Dendritic cell treated with granulocyte-macrophage colony-stimulating factor and Interleukin-4, amounts not matched to agents 40 ng/mL and 50 ng/mL, for 4 days (primary cell): ENCODE measurements around the gene RYR3.
A peak's percentile ranks its signal among the peaks of the same experiment; 100 is the strongest.

Source experiments
- H3K27ac Mint-ChIP-seq: one replicate; pipeline ENCODE4 v1.8.0; 2022; ENCODE audit warnings: mild to moderate bottlenecking, mixed read lengths
- H3K27me3 Mint-ChIP-seq: one replicate; pipeline ENCODE4 v1.8.0; 2022; ENCODE audit warnings: mild to moderate bottlenecking, mixed read lengths
- H3K36me3 Mint-ChIP-seq: one replicate; pipeline ENCODE4 v1.8.0; 2022; ENCODE audit warnings: low read depth, mixed read lengths
- H3K4me1 Mint-ChIP-seq: one replicate; pipeline ENCODE4 v1.8.0; 2022; ENCODE audit warnings: low read depth, mixed read lengths
- H3K4me3 Mint-ChIP-seq: one replicate; pipeline ENCODE4 v1.8.0; 2022; ENCODE audit warnings: mild to moderate bottlenecking, moderate library complexity, mixed read lengths
- H3K9me3 Mint-ChIP-seq: one replicate; pipeline ENCODE4 v1.8.0; 2022; ENCODE audit warnings: mixed read lengths
- intact Hi-C: fragments of 100-400 bp; cut with micrococcal nuclease; formaldehyde crosslinking; loops from one replicate; pipeline ENCODE4 v1.15.0; 2022

The RYR3 gene

DNA sequence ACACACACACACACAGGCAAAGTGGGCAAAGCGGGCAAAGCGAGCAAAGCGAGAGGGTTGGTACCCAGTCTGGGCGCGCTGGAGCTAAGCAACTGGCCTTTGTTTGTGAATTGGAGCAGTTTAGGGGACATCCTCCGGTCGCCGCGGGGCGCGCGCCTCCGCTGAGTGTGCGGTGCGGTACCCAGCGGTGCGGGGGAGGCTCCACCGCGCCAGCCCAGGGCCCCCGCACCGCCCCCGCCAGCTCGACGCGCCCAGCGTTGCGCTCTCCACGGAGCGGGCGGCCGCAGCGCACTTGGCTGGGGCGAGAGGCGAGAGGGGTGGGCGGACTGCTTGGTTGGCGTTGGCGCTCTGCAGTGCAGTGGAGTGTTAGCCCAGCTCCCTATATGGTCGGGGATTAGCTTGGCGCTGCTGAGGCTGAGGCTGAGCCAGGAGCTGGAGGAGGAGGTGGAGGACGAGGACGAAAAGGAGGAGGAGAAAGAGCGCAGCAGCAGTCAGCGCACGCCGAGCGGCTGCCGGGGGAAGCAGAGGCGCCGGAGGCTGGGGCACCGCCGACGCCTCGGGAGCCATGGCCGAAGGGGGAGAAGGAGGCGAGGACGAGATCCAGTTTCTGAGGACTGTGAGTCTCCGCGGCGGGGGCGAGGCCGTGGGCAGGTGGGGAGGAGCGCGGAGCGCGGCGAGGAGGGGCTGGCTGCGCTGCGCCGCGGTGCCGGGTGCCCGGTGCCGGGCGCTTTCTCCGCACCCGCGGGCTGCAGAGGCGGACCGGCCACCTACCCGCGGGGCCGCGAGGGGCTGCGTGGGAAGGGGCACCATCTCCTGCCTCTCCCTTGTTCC is at the start of gene RYR3:
Gene RYR3 (plus strand): TSS at position 487 of the 831 bp plus-strand sequence. CDS start 79 bp downstream, at position 566.
- Mint-ChIP-seq H3K4me1 (no peaks in the 10 kb centered on the region), H3K4me3 (peak within 1 kb of the TSS; percentile 41), H3K36me3 (no peaks in the 10 kb centered on the region), H3K27ac (no peak within 1 kb of the TSS), H3K9me3 (no peaks in the 10 kb centered on the region), H3K27me3 (peaks cover 62% of the 10 kb centered on the region)
- intact Hi-C loops, result no loop called here

DNA sequence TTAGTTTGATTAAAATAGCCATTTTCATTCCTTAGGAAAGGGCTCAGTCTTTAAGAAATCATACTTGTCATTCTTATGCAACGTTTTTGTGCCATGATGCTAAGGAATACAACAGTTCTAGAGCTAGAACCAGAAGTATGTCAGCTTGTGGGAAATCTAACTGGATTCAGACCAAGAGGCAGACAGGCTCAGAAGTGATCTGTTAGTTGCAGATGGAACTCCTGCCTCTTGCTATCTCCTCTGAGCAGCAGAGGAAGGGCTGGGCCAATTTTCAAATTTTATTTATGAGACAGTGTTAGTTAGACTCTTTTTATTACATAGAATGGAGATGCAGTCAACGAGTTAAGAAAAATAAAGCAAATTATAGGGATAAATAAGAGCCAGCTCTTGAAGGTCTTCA is 48.5 kb upstream of the RYR3 start:
- H3K9me3 Mint-ChIP-seq, result no peaks in the 10 kb centered on the region
- H3K4me3 Mint-ChIP-seq, result no peak overlapping the region
- no peaks in the 10 kb centered on the region for H3K36me3 Mint-ChIP-seq
- no peaks in the 10 kb centered on the region for H3K4me1 Mint-ChIP-seq
- intact Hi-C loops, result no loop called here
- H3K27me3 Mint-ChIP-seq, result no peaks in the 10 kb centered on the region
- no peak overlapping the region for H3K27ac Mint-ChIP-seq

DNA sequence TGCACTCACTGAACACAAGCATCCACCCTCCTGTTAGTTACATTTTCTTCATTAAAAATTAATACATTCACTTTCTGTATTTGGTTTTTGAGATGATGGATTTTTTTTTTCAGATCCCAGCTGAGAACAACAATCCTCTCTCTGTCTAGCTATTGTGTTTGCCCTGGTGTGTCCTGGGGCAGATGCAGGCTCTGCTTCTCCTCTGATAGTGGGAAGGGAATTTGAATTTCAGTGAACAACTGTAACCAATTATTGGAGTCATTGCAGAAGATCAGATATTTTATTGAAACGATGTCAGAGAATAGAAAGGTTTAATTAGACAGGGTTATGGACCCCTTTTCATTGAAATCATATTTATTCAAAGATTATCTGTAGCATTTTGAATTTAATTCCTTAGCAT is 33.1 kb upstream of the RYR3 start:
- no peak overlapping the region for H3K27ac Mint-ChIP-seq
- H3K36me3 Mint-ChIP-seq, result no peaks in the 10 kb centered on the region
- H3K4me1 Mint-ChIP-seq, result no peaks in the 10 kb centered on the region
- intact Hi-C loops, result no loop called here
- H3K9me3 Mint-ChIP-seq, result peaks cover 5% of the 10 kb centered on the region
- H3K27me3 Mint-ChIP-seq, result peaks cover 8% of the 10 kb centered on the region
- H3K4me3 Mint-ChIP-seq, result no peak overlapping the region

DNA sequence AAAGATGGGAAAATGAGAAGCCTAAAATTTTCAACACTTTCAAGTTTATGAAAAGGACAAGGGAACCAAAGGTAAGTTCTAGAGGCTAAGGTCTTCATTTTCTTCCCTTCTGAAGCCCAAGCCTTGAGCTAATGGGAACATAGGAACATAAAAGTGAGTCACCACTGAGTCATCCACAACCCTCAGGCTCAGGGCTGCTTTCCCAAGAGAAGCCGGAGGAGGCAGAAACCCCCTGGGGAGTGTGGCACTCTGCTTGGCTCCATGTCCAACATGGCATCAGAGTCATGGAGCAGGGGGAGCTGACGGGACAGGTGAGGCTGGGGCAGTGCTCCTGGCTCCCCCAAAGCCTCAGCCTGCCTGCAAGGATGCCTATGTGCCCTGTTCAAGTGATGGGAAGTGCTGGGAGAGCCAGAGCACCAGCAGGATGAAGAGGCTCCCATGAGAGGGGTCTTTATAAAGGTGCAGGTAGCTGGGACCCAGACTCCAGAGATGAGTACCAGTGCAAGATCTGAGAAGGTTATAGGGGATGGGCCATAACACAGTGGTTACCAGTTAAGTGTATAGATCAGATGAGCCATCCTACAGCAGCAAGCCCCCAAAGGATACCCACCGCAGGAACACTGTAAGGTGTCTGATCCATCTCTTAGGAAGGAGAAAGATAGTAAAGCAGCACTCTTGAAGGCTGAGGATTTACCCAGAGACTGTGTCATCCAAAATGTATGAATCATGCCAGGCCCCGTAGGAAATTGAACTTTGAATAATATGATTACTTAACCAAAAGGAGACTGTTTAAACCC is 31.8 kb upstream of the RYR3 start:
- no peaks in the 10 kb centered on the region for H3K4me1 Mint-ChIP-seq
- H3K36me3 Mint-ChIP-seq, result no peaks in the 10 kb centered on the region

DNA sequence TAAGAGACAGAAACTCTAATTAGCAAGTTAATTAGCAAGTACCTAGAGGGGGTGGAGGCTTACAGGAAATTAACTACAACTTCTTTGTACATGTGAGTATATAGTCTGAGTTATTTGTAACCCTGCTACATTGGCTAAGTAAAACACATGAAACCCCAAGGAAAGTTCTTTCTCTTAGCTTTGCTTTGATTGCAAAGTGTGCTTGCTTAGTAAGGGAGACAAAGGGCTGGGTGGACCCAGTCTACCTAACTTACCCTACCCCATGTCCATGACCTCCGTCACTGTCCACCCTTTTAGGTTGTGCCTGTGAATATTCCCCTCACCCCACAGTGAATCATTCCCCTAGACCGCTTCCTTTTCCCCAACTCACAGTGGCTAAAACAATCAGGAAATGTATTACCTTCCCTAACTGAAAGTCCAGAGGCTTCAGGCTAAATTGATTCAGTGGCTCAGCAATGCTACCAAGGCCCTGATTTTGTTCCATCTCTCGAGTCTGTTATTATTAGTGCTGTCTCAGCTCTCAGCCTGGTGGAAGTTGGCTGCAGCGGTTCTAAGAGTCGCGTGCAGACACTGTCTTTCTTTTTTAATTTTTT is 31.1 kb upstream of the RYR3 start:
- intact Hi-C loops, result no loop called here
- H3K27me3 Mint-ChIP-seq, result peaks cover 8% of the 10 kb centered on the region
- no peaks in the 10 kb centered on the region for H3K4me1 Mint-ChIP-seq
- no peak overlapping the region for H3K4me3 Mint-ChIP-seq
- no peak overlapping the region for H3K27ac Mint-ChIP-seq
- H3K9me3 Mint-ChIP-seq, result no peaks in the 10 kb centered on the region
- no peaks in the 10 kb centered on the region for H3K36me3 Mint-ChIP-seq

More for the DNA sequence above, 31.8 kb upstream of the RYR3 start:
- intact Hi-C loops, result no loop called here
- Mint-ChIP-seq H3K9me3 (peaks cover 5% of the 10 kb centered on the region), H3K27ac (no peak overlapping the region), H3K4me3 (no peak overlapping the region), H3K27me3 (peaks cover 8% of the 10 kb centered on the region)

DNA sequence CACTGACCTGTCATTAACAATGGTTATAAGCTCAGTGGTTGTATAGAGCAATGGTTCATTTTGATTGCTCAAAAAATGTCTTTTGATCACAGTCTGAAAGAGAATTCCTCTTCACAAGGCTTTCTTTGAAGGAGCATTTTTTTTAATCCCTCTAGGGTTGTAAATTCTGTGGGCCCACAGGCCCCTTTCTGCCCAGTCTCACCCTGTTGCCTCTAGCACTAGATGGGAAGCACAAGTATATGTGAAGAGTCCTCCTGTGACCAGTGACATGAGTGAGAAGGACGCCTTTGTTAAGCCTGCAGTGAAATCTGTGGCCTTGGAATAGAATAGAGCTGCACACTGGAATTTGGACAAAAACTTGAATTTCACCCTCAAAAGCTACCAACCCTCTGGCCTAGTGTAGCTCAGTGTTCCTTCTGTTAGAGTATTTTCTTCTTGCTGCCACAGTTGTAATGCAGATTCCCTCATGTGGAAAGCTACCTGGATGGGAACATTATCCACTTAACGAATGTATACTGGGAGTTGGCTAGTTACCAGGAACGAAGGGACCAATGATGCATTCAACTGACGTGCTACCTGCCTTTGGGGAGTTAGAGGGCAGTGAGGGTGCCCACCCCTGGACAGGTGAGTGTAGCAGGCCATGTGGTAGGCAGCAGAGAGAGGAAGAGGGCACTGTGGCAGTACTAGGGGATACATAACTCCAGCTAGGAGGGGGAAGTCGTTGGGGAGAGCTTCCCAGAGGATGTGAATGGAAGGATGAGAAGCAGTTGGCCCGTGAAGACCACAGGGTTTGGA is 28.3 kb upstream of the RYR3 start:
- no peaks in the 10 kb centered on the region for H3K36me3 Mint-ChIP-seq
- H3K27ac Mint-ChIP-seq, result no peak overlapping the region
- H3K4me1 Mint-ChIP-seq, result no peaks in the 10 kb centered on the region
- intact Hi-C loops, result no loop called here
- H3K9me3 Mint-ChIP-seq, result no peaks in the 10 kb centered on the region
- no peak overlapping the region for H3K4me3 Mint-ChIP-seq
- peaks cover 6% of the 10 kb centered on the region for H3K27me3 Mint-ChIP-seq

DNA sequence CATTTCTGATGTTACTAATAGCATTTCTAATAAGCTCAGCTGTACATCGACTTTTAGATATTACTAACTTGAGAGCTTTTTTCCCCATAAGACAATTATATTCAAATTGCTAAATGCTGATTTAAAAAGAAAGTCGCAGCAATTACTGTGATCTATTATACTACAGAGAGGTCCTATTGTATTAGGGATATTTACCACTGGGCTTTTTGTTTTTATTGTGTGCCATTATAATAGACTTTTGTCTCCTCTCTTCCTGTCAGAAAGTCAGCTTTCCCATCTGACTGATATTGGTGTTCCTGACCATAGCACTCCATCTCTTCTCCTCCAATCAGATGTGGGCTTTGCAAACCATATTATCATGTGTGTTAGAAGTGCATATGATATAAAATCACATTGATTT is 27.2 kb upstream of the RYR3 start:
- Mint-ChIP-seq H3K4me1 (no peaks in the 10 kb centered on the region), H3K36me3 (no peaks in the 10 kb centered on the region), H3K4me3 (no peak overlapping the region), H3K27ac (no peak overlapping the region), H3K9me3 (no peaks in the 10 kb centered on the region), H3K27me3 (peaks cover 6% of the 10 kb centered on the region)
- intact Hi-C loops, result no loop called here

DNA sequence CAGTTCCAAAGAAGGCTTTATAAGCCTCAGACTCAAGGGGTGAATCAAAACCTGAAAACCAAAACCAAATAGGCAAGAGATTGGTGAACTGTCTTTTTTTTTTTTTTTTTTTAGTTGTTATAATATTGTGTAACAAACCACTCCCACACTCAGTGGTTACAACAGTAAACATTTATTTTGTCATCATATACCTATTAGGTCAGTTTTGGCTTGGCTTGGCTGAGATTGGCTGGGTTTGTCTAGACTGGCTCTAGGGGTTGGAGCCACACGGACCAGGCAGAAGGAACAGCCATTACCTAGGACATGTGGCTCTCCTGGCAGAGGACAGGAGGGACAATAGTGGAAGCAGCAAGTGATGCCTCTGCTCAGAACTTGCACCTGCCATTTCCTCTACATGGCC is 26.4 kb upstream of the RYR3 start:
- no peaks in the 10 kb centered on the region for H3K9me3 Mint-ChIP-seq
- no peaks in the 10 kb centered on the region for H3K36me3 Mint-ChIP-seq
- no peak overlapping the region for H3K27ac Mint-ChIP-seq
- H3K27me3 Mint-ChIP-seq, result peaks cover 1% of the 10 kb centered on the region
- no peak overlapping the region for H3K4me3 Mint-ChIP-seq
- intact Hi-C loops, result no loop called here
- no peaks in the 10 kb centered on the region for H3K4me1 Mint-ChIP-seq

DNA sequence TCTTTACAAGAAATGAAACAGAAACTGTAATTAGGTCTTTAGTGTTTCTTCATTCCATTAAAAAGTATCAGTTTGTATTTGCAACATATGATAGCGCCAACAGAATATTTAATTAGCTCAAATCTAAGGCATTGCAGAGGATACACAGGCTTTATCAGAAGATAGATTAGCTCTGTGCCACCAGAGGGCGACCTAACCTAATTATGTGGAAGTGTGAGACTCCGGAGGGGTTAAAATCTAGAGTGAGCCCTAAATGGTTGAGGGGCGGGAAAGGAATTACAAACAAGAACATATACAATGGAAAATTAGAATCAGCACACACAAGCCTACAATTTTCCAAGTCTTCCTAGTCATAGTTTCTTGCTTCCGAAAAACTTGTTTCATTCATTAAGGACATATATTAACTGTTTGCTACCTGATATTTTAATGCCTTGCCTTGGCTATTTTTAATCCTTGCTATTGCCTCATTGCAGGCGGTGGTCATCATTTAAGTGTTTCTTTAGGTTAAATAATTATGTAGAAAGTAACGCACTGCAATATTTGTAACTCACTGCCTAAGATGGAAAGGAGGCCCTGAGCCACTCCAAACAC is 18.0 kb upstream of the RYR3 start:
- H3K4me3 Mint-ChIP-seq, result no peak overlapping the region
- intact Hi-C loops, result loop anchor here (1.0 to 10.0 kb wide), 2 partner anchors 152 to 407 kb away; no protein-coding TSS in a partner anchor
- no peaks in the 10 kb centered on the region for H3K9me3 Mint-ChIP-seq
- H3K27ac Mint-ChIP-seq, result no peak overlapping the region
- no peaks in the 10 kb centered on the region for H3K4me1 Mint-ChIP-seq
- no peaks in the 10 kb centered on the region for H3K36me3 Mint-ChIP-seq
- peaks cover 2% of the 10 kb centered on the region for H3K27me3 Mint-ChIP-seq

DNA sequence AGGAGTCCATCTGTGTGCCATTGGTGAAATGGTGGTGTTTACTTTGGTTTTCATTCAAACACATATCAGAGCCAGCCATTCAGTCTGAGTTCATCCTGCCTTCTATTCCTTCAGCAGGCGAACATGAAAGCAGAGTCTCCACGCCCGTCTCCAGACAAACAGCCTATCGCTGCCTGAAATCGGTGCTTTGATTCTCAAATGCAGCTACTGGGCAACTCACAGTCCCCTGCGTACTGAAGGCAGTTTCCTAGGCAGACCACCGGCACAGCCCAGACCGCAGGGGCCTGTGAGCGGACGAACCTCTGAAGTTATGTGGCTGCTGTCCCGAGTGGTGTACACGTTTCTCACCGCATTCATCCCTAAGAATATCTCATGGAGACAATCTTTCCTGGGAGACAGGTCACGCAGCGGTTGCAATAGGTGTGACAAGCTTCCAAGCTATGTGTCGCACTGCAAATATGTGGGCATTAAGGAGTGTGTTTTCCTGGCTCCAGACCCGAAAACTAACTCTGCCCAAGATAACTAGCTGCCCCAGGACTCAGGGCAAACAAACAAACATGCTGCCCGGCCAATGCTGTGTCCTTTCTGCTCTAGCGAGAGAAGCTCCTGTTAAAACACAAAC is 16.9 kb upstream of the RYR3 start:
- H3K27ac Mint-ChIP-seq, result no peak overlapping the region

DNA sequence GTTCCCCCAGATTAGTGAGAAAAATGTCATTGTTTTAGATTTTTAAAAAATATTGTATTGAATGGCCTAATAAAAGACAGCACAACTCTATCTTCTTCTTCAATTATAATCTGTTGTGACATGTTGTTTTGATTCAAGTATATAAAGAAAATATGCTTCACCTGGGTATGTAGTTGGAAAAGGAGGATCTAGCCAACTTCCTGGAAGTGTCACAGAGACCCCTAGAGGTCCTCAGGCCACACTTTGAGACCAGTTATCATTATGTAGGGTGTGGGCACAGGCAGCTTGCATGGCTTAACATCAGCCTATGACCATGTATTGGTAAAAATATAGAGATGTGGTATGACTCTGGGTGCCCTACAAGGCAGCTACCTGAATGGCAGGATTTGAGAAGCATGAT is 14.7 kb upstream of the RYR3 start:
- Mint-ChIP-seq H3K27me3 (peaks cover 5% of the 10 kb centered on the region), H3K4me3 (no peak overlapping the region), H3K36me3 (no peaks in the 10 kb centered on the region), H3K9me3 (no peaks in the 10 kb centered on the region), H3K27ac (no peak overlapping the region), H3K4me1 (no peaks in the 10 kb centered on the region)
- intact Hi-C loops, result loop anchor here (10.0 kb wide), 1 partner anchor 149 kb away; no protein-coding TSS in a partner anchor

More for the DNA sequence above, 16.9 kb upstream of the RYR3 start:
- H3K4me3 Mint-ChIP-seq, result no peak overlapping the region
- peaks cover 1% of the 10 kb centered on the region for H3K27me3 Mint-ChIP-seq
- H3K4me1 Mint-ChIP-seq, result no peaks in the 10 kb centered on the region
- intact Hi-C loops, result loop anchor here (10.0 kb wide), 1 partner anchor 151 kb away; no protein-coding TSS in a partner anchor
- H3K9me3 Mint-ChIP-seq, result no peaks in the 10 kb centered on the region
- no peaks in the 10 kb centered on the region for H3K36me3 Mint-ChIP-seq

DNA sequence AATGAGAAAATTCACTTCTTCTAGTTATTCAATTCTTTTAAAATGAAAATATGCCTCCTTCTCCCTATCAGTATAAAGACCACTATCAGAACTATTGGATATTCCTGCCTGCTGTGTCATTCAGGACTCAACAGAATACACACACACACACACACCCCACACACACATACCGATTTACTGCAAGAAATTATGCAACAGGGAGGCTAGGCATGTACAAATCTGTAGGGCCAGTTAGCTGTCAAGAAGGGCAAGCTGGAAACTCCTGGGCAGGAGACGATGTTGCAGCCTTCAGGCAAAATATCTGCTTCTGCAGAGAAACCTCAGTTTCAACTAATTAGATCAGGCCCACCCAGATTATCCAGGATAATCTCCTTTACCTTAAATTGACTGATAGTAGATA is 13.9 kb upstream of the RYR3 start:
- Mint-ChIP-seq H3K27ac (no peak overlapping the region), H3K9me3 (no peaks in the 10 kb centered on the region), H3K27me3 (peaks cover 5% of the 10 kb centered on the region), H3K36me3 (no peaks in the 10 kb centered on the region), H3K4me3 (no peak overlapping the region), H3K4me1 (no peaks in the 10 kb centered on the region)
- intact Hi-C loops, result loop anchor here (10.0 kb wide), 1 partner anchor 148 kb away; no protein-coding TSS in a partner anchor

DNA sequence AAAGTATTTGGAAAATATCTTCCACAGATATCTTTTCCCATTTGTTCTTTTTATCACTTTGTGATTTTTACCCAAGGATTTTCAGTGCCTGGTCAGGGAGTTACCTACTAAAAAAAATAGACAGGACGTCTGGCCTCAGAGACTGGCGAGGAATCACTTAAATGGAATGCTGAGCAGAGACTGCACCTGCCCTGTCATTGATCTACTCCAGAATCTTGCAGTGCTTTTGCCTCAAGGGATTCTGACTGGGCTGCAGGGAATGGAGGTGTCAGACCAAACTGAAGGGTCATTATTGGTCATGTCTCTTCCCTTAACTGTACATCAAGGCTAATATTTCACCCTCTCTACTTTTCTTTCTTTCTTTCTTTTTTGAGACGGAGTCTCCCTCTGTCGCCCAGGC is 12.1 kb upstream of the RYR3 start:
- H3K27me3 Mint-ChIP-seq, result peaks cover 14% of the 10 kb centered on the region
- intact Hi-C loops, result loop anchor here (10.0 kb wide), 1 partner anchor 146 kb away; no protein-coding TSS in a partner anchor
- no peak overlapping the region for H3K4me3 Mint-ChIP-seq
- H3K9me3 Mint-ChIP-seq, result no peaks in the 10 kb centered on the region
- no peak overlapping the region for H3K27ac Mint-ChIP-seq
- no peaks in the 10 kb centered on the region for H3K4me1 Mint-ChIP-seq
- no peaks in the 10 kb centered on the region for H3K36me3 Mint-ChIP-seq
